Liver (tissue), 9 donors: ENCODE results near the gene GDI1. TPM values are rescaled to one million over a fixed set of nuclear protein-coding genes. Genes with fewer than 3 reads are reported as not detected.

Experiments
- DNase-seq: peaks from one replicate; pipeline ENCODE4 v3.0.0-alpha.2; 2017; ENCODE audit warnings: low spot score
- H3K27ac ChIP-seq, 2 donors: one replicate each; pipeline ENCODE4 v1.7.0; 2013; ENCODE audit warnings: inconsistent platforms in 2 of 2, low read length in 2 of 2, control low read depth in 1 of 2, low read depth in 1 of 2, mild to moderate bottlenecking in 1 of 2
- H3K27me3 ChIP-seq, 4 donors: one replicate each; pipeline versions ENCODE4 v1.6.1 to v1.7.0; 2013; ENCODE audit warnings: low read length in 3 of 4, inconsistent platforms in 1 of 4, mild to moderate bottlenecking in 1 of 4, moderate library complexity in 1 of 4; ENCODE audit not compliant: control insufficient read depth in 4 of 4, insufficient read depth in 4 of 4
- H3K36me3 ChIP-seq, 4 donors: one replicate each; pipeline versions ENCODE4 v1.6.1 to v1.7.0; 2013; ENCODE audit warnings: low read length in 3 of 4, mild to moderate bottlenecking in 3 of 4, low read depth in 1 of 4, moderate library complexity in 1 of 4; ENCODE audit not compliant: control insufficient read depth in 4 of 4, insufficient read depth in 3 of 4
- H3K4me1 ChIP-seq, 4 donors: one replicate each; pipeline versions ENCODE4 v1.6.1 to v1.7.0; 2013; ENCODE audit warnings: low read length in 3 of 4, mild to moderate bottlenecking in 3 of 4, moderate library complexity in 1 of 4; ENCODE audit not compliant: control insufficient read depth in 4 of 4, insufficient read depth in 4 of 4
- H3K4me3 ChIP-seq, 3 donors: one replicate each; pipeline versions ENCODE4 v1.6.1 to v1.7.0; 2013; ENCODE audit warnings: low read length in 3 of 3, control low read depth in 1 of 3, low read depth in 1 of 3, mild to moderate bottlenecking in 1 of 3
- H3K9ac ChIP-seq, 2 donors: one replicate each; pipeline ENCODE4 v1.7.0; 2013; ENCODE audit warnings: low read length in 2 of 2, mild to moderate bottlenecking in 2 of 2, moderate library complexity in 2 of 2, control low read depth in 1 of 2, low read depth in 1 of 2
- H3K9me3 ChIP-seq, 4 donors: one replicate each; pipeline versions ENCODE4 v1.6.1 to v1.7.0; 2013; ENCODE audit warnings: low read length in 3 of 4; ENCODE audit not compliant: control insufficient read depth in 4 of 4
- CTCF ChIP-seq: fragments of 150-350 bp; IDR thresholded peaks from 2 replicates; pipeline ENCODE4 v1.5.1; 2017; ENCODE audit warnings: improper control_type of control experiment, low read depth, low read length; ENCODE audit not compliant: missing input control
- FOXA1 ChIP-seq: IDR thresholded peaks from 2 replicates; pipeline ENCODE4 v1.6.1; 2016; ENCODE audit warnings: antibody characterized with exemption
- FOXA2 ChIP-seq: IDR thresholded peaks from 2 replicates; pipeline ENCODE4 v1.6.1; 2016; ENCODE audit warnings: antibody characterized with exemption
- GABPA ChIP-seq, 2 donors: IDR thresholded peaks in 1 of 2; conservative IDR thresholded peaks in 1 of 2; 2 replicates each; pipeline ENCODE4 v1.6.1; 2016; ENCODE audit warnings: antibody characterized with exemption in 2 of 2, mild to moderate bottlenecking in 1 of 2, moderate library complexity in 1 of 2
- HNF4A ChIP-seq, 2 donors: conservative IDR thresholded peaks; 2 replicates each; pipeline ENCODE4 v1.6.1; 2016; ENCODE audit warnings: antibody characterized with exemption in 2 of 2, mild to moderate bottlenecking in 2 of 2
- HNF4G ChIP-seq: IDR thresholded peaks from 2 replicates; pipeline ENCODE4 v1.6.1; 2016; ENCODE audit warnings: antibody characterized with exemption
- JUND ChIP-seq, 2 donors: IDR thresholded peaks; 2 replicates each; pipeline ENCODE4 v1.6.1; 2016; ENCODE audit warnings: antibody characterized with exemption in 2 of 2
- NR2F2 ChIP-seq: IDR thresholded peaks from 2 replicates; pipeline ENCODE4 v1.6.1; 2016; ENCODE audit warnings: antibody characterized with exemption
- RAD21 ChIP-seq, 2 donors: IDR thresholded peaks; 2 replicates each; pipeline ENCODE4 v1.6.1; 2016; ENCODE audit warnings: antibody characterized with exemption in 2 of 2, mild to moderate bottlenecking in 2 of 2
- REST ChIP-seq: IDR thresholded peaks from 2 replicates; pipeline ENCODE4 v1.6.1; 2016; ENCODE audit warnings: antibody characterized with exemption, mild to moderate bottlenecking
- RXRA ChIP-seq, 2 donors: IDR thresholded peaks; 2 replicates each; pipeline ENCODE4 v1.6.1; 2017 to 2018; ENCODE audit warnings: antibody characterized with exemption in 2 of 2, mild to moderate bottlenecking in 1 of 2
- SP1 ChIP-seq: IDR thresholded peaks from 2 replicates; pipeline ENCODE4 v1.6.1; 2018; ENCODE audit warnings: antibody characterized with exemption, mild to moderate bottlenecking
- YY1 ChIP-seq: IDR thresholded peaks from 2 replicates; pipeline ENCODE4 v1.6.1; 2016; ENCODE audit warnings: antibody characterized with exemption, mild to moderate bottlenecking
- WGBS: extraction: QIAGEN DNeasy Blood & Tissue Kit; methylation state at CpG from one replicate; pipeline ENCODE4 v1.1.7; 2013; 5-methylcytosine and 5-hydroxymethylcytosine counted together
- polyA plus RNA-seq, 2 donors: library from polyadenylated mRNA; stranded (reverse) in 1 of 2; unstranded in 1 of 2; fragments of 200-250 nt in 1 of 2; fragments of >200 nt in 1 of 2; fragmentation: Nextera tagmentation in 1 of 2; extraction: Ambion mirVana in 1 of 2; gene quantifications; one replicate each; pipeline versions ENCODE4 v1.2.1 to v1.2.3, GENCODE V29; 2013 to 2015
- total RNA-seq, 2 donors: library from RNA; depleted of rRNA; stranded (reverse); fragments of >200 nt; gene quantifications; one replicate each; pipeline ENCODE4 v1.2.3, GENCODE V29; 2014
- TF ChIP-seq, protein P1 (sequence below): IDR thresholded peaks from 2 replicates; pipeline ENCODE4 v1.6.1; 2016; ENCODE audit warnings: antibody characterized with exemption
- TF ChIP-seq, protein P2 (sequence below): IDR thresholded peaks from 2 replicates; pipeline ENCODE4 v1.6.1; 2016; ENCODE audit warnings: antibody characterized with exemption
- donor health status: healthy.
- donor health status: healthy.
- donor health status: healthy.
- donor health status: healthy.
- donor health status: healthy.

GDI1 gene
- total and polyA plus RNA-seq, 4 donors, result 12.8 to 35.6 (median 20.5) TPM

- Histone ChIP-seq H3K27ac (peak overlapping the region; percentile 18 to 28), H3K36me3 (peaks cover 3 to 10% (median 5%) of the 10 kb centered on the region in 4 donors)
Observed at GRCh38 chrX:154430916-154431315, 6.0 kb upstream of the GDI1 start.

DNA sequence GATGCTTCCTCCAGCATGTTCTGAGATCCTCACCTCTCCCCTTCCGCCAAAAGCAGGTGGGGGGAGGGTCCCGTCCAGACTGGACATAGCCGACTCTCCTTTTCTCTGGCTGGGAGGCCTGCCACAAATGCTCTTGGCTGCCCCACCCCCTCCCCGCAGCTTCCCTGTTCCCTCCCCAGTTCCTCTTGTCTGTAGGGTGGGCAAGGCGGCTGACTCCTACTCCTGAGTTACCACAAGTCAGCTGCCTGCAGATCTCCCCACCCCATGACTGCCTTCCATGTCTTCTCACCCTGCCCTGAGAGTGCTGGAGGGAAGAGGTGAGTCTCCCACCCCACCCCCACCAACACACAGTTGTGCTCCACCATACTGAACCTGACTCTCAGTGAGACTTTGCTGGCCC, 5.6 kb upstream of the GDI1 start:
- Histone ChIP-seq H3K4me3 (no peak overlapping the region), H3K9me3 (no peaks in the 10 kb centered on the region)
- no peak for DNase-seq
- no peak for TF ChIP-seq REST
- TF ChIP-seq SP1, result no peak
- no peak for TF ChIP-seq FOXA1
- TF ChIP-seq, protein P1, sequence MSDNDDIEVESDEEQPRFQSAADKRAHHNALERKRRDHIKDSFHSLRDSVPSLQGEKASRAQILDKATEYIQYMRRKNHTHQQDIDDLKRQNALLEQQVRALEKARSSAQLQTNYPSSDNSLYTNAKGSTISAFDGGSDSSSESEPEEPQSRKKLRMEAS, result no peak
- TF ChIP-seq RXRA (IDR thresholded peaks at IDR 0.05), result no peak
- TF ChIP-seq CTCF, result no peak
- TF ChIP-seq, protein P2, sequence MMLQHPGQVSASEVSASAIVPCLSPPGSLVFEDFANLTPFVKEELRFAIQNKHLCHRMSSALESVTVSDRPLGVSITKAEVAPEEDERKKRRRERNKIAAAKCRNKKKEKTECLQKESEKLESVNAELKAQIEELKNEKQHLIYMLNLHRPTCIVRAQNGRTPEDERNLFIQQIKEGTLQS, result no peak

More at GRCh38 chrX:154430916-154431315, 6.0 kb upstream of the GDI1 start:
- H3K9ac ChIP-seq, result no peak overlapping the region
- TF ChIP-seq JUND (IDR thresholded peaks at IDR 0.05) (no peak), RAD21 (IDR thresholded peaks at IDR 0.05) (no peak), SP1 (no peak), NR2F2 (no peak), CTCF (no peak), HNF4A (conservative IDR thresholded peaks at IDR 0.05) (no peak), GABPA (IDR thresholded peaks at IDR 0.05 in 1 of 2, conservative IDR thresholded peaks at IDR 0.05 in 1 of 2) (no peak), RXRA (IDR thresholded peaks at IDR 0.05) (no peak), HNF4G (no peak), REST (no peak), FOXA2 (no peak), YY1 (no peak)
- TF ChIP-seq, protein P2, result no peak
- WGBS, result 81% methylated on average over 7 of the region's 7 CpGs
- DNase-seq, result no peak
- H3K9me3 ChIP-seq, result no peaks in the 10 kb centered on the region
- H3K27me3 ChIP-seq, result no peaks in the 10 kb centered on the region
- peaks cover 4 to 18% (median 5%) of the 10 kb centered on the region in 4 donors for H3K4me1 ChIP-seq
- no peak overlapping the region for H3K4me3 ChIP-seq

More for the DNA sequence above, 5.6 kb upstream of the GDI1 start:
- WGBS, result 80% methylated on average over 5 of the region's 5 CpGs
- peaks cover 4 to 18% (median 5%) of the 10 kb centered on the region in 4 donors for H3K4me1 ChIP-seq
- peaks cover 3 to 10% (median 5%) of the 10 kb centered on the region in 4 donors for H3K36me3 ChIP-seq
- no peak overlapping the region for H3K9ac ChIP-seq
- peak overlapping the region in 1 of 2 donors; percentile 28 for H3K27ac ChIP-seq
- H3K27me3 ChIP-seq, result no peaks in the 10 kb centered on the region
